OCI-LY3 (cell line): ENCODE measurements around the gene NBEA.

Experiments
- H2AFZ ChIP-seq: fragments of 200-600, 300-600 bp; shearing (Covaris generic); 2 replicates; pipeline ENCODE4 v1.6.0; 2014; ENCODE audit warnings: antibody characterized with exemption, low read depth, low read length
- H3K27ac ChIP-seq: fragments of 200-600, 300-600 bp; sonication (generic); 2 replicates; pipeline ENCODE4 v1.5.1; 2014; ENCODE audit warnings: mild to moderate bottlenecking, low read length, moderate library complexity, mixed read lengths
- H3K27me3 ChIP-seq: fragments of 200-600, 300-600 bp; sonication (generic); 2 replicates; pipeline ENCODE4 v1.6.1; 2014; ENCODE audit warnings: low read depth, low read length, mixed read lengths
- H3K36me3 ChIP-seq: fragments of 200-600, 300-600 bp; sonication (generic); replicated peaks from 2 replicates; pipeline ENCODE3; 2014; ENCODE audit warnings: low read depth, low read length, mixed read lengths
- H3K4me1 ChIP-seq: fragments of 300-600, 200-600 bp; sonication (generic); 2 replicates; pipeline ENCODE4 v1.6.1; 2014; ENCODE audit warnings: low read length, mixed read lengths
- H3K4me2 ChIP-seq: fragments of 200-600, 300-600 bp; sonication (generic); 2 replicates; pipeline ENCODE4 v1.6.1; 2014; ENCODE audit warnings: low read length, mixed read lengths
- H3K4me3 ChIP-seq: fragments of 300-600, 200-600 bp; sonication (generic); 2 replicates; pipeline ENCODE4 v1.5.1; 2014; ENCODE audit warnings: antibody characterized with exemption, mild to moderate bottlenecking, low read length, moderate library complexity
- H3K79me2 ChIP-seq: fragments of 300-600, 200-600 bp; shearing (Covaris generic); 2 replicates; pipeline ENCODE4 v1.6.1; 2014; ENCODE audit warnings: mild to moderate bottlenecking, low read length, mixed read lengths
- H3K9ac ChIP-seq: fragments of 300-600, 200-600 bp; shearing (Covaris generic); 2 replicates; pipeline ENCODE4 v1.6.0; 2014; ENCODE audit warnings: mild to moderate bottlenecking, low read length, moderate library complexity
- H3K9me3 ChIP-seq: fragments of 200-600, 300-600 bp; shearing (Covaris generic); 2 replicates; pipeline ENCODE4 v1.6.1; 2014; ENCODE audit warnings: low read length, mixed read lengths; ENCODE audit not compliant: insufficient read depth
- H4K20me1 ChIP-seq: fragments of 200-600, 300-600 bp; sonication (generic); 2 replicates; pipeline ENCODE4 v1.6.1; 2016; ENCODE audit warnings: low read length, mixed read lengths; ENCODE audit not compliant: insufficient read depth
- CTCF ChIP-seq: fragments of 200-600, 300-600 bp; sonication (generic); IDR thresholded peaks from 2 replicates; pipeline ENCODE4 v1.5.1; 2014; ENCODE audit warnings: antibody characterized with exemption, low read length, low read depth
- EZH2phosphoT487 ChIP-seq: fragments of 200-600 bp; shearing (Covaris generic); IDR thresholded peaks from 2 replicates; pipeline ENCODE4 v1.6.1; 2018; ENCODE audit warnings: antibody characterized with exemption, mixed run types, low read depth

The NBEA gene

GRCh38 chr13:35411059-35411744, 469.1 kb downstream of the NBEA start:
- Histone ChIP-seq H3K4me3 (no peak overlapping the region), H3K27ac (no peak overlapping the region), H3K36me3 (no peaks in the 10 kb centered on the region), H3K4me2 (no peak overlapping the region), H3K4me1 (no peaks in the 10 kb centered on the region), H3K9me3 (no peaks in the 10 kb centered on the region), H4K20me1 (no peaks in the 10 kb centered on the region), H3K79me2 (no peaks in the 10 kb centered on the region), H3K27me3 (no peaks in the 10 kb centered on the region), H3K9ac (no peak overlapping the region), H2AFZ (no peak overlapping the region)
- TF ChIP-seq EZH2phosphoT487: no peak
- TF ChIP-seq CTCF: no peak

- Histone ChIP-seq H3K27me3 (no peaks in the 10 kb centered on the region), H3K9ac (no peak overlapping the region), H4K20me1 (no peaks in the 10 kb centered on the region), H3K4me2 (no peak overlapping the region), H3K36me3 (no peaks in the 10 kb centered on the region), H2AFZ (no peak overlapping the region), H3K27ac (no peak overlapping the region), H3K4me3 (no peak overlapping the region), H3K9me3 (no peaks in the 10 kb centered on the region), H3K4me1 (no peaks in the 10 kb centered on the region), H3K79me2 (no peaks in the 10 kb centered on the region)
- no peak for TF ChIP-seq CTCF
- TF ChIP-seq EZH2phosphoT487: no peak
Measured at GRCh38 chr13:35448465-35448864, 506.4 kb downstream of the NBEA start.

- H3K9ac ChIP-seq: no peak overlapping the region
- no peak overlapping the region for H2AFZ ChIP-seq
- no peaks in the 10 kb centered on the region for H3K9me3 ChIP-seq
- no peaks in the 10 kb centered on the region for H3K4me1 ChIP-seq
- no peak overlapping the region for H3K27ac ChIP-seq
- H3K27me3 ChIP-seq: no peaks in the 10 kb centered on the region
- H3K4me3 ChIP-seq: no peak overlapping the region
- no peaks in the 10 kb centered on the region for H3K36me3 ChIP-seq
- TF ChIP-seq EZH2phosphoT487 (no peak), CTCF (no peak)
- no peak overlapping the region for H3K4me2 ChIP-seq
- H4K20me1 ChIP-seq: no peaks in the 10 kb centered on the region
- no peaks in the 10 kb centered on the region for H3K79me2 ChIP-seq
Measured at GRCh38 chr13:35449821-35450220, 507.8 kb downstream of the NBEA start.

- no peaks in the 10 kb centered on the region for H3K9me3 ChIP-seq
- no peaks in the 10 kb centered on the region for H3K27me3 ChIP-seq
- H3K36me3 ChIP-seq: no peaks in the 10 kb centered on the region
- no peaks in the 10 kb centered on the region for H3K4me1 ChIP-seq
- no peak overlapping the region for H3K9ac ChIP-seq
- H3K4me2 ChIP-seq: no peak overlapping the region
- no peak for TF ChIP-seq CTCF
- no peak for TF ChIP-seq EZH2phosphoT487
- H3K79me2 ChIP-seq: no peaks in the 10 kb centered on the region
- no peak overlapping the region for H2AFZ ChIP-seq
- no peak overlapping the region for H3K4me3 ChIP-seq
- H4K20me1 ChIP-seq: no peaks in the 10 kb centered on the region
- H3K27ac ChIP-seq: no peak overlapping the region
Measured at GRCh38 chr13:35455022-35455421, 513.0 kb downstream of the NBEA start.
